Urothelium cell line (cell line): ENCODE measurements around the gene SLC9A4.
"Not testable (repeated sequence)": the region's sequence is repeated elsewhere in the genome, so short reads cannot be mapped to it uniquely, and the experiment has no call there.

Source experiments
- DNase-seq: peaks from one replicate; pipeline ENCODE4 v3.0.0; 2011; ENCODE audit warnings: low spot score, mixed read lengths
- FAIRE-seq: peaks from 2 replicates; lab custom pipeline; 2011; peaks lifted over from hg19 to GRCh38; lab: Jason Lieb, UNC

Gene SLC9A4

GRCh38 chr2:102538491-102538890, 65.5 kb downstream of the SLC9A4 start:
- FAIRE-seq = no peak

GRCh38 chr2:102540882-102541281, 67.9 kb downstream of the SLC9A4 start:
- FAIRE-seq (no peak), DNase-seq (no peak)

More at GRCh38 chr2:102538491-102538890, 65.5 kb downstream of the SLC9A4 start:
- DNase-seq = no peak

DNA sequence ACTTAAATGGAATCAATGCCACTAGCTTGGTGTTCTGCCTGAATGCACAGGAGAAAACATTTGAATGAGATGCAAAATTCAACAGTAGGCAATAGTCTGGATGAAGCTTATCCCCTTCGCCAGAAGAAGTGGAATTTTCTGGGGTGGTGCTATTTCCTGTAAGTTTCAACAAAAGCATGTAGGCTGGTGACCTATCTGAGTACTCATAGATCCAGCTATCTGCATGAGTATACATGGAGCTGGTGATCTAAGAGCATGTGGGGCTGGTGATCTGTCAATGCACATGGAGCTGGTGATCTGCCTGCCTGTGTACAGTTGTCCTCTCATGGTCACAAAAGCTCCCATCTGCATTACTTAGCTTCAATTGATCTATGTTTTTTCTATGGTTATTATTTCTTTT, 71.2 kb downstream of the SLC9A4 start:
- no peak for FAIRE-seq
- DNase-seq = no peak

DNA sequence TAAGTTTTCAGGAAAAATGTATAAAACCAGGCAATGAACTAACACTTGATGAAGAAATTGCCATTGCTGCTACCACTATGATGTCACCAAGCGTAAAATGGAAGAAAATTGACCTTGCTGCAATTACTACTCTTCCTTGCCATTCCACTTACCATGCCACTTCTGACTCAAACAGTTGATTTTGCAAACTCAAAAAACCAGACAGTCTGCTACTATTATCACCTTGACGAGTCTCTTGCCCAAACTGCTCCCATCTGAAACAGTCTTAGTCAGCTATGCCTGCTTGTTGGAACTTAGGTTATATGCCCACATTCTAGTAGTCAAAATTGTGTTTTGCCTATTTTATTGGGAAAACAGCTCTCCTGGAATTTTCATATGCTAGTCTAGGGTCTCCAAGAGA, 74.4 kb downstream of the SLC9A4 start:
- DNase-seq (no peak), FAIRE-seq (no peak)

DNA sequence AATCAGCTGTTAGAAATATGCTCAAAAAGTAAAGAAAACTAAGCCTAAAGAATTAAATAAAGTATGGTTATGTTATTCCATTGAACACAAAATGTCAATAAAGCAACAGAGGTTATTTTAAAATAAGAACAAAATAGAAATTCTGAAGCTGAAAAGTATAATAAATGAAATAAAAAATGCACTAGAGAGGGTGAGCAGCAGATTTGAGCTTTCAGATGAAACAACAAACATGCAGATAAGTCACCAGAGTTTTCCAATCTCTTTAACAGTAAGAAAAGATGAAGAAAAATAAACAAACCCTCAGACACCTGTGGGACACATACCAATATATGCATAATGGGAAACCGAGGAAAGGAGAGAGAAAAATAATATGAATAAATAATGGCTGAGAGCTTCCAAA, 76.0 kb downstream of the SLC9A4 start:
- DNase-seq (no peak), FAIRE-seq (no peak)

DNA sequence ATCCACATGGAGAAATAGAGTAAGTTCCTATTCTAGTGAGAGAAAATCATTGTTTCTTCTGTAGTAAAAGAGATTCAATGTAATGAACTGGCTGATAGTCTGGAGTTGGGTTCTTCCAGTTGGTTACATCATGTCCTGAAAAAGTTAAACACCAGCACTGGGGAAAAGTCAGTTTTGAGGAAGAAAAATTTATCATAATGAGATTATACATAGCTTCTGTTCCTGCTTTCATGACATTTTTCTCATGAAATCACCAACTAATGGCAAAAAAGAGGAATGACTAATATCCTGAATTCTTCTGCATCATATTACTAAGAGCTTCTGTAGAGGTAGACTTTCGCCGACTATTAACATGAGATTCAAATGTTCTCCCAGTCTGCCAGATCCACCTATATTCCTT, 77.1 kb downstream of the SLC9A4 start:
- DNase-seq (no peak), FAIRE-seq (no peak)

- DNase-seq (no peak), FAIRE-seq (no peak)
These were observed 78.5 kb downstream of the SLC9A4 start for GRCh38 chr2:102551329-102552096.

- FAIRE-seq = no peak
These were observed 80.6 kb downstream of the SLC9A4 start for GRCh38 chr2:102553601-102554000.

DNA sequence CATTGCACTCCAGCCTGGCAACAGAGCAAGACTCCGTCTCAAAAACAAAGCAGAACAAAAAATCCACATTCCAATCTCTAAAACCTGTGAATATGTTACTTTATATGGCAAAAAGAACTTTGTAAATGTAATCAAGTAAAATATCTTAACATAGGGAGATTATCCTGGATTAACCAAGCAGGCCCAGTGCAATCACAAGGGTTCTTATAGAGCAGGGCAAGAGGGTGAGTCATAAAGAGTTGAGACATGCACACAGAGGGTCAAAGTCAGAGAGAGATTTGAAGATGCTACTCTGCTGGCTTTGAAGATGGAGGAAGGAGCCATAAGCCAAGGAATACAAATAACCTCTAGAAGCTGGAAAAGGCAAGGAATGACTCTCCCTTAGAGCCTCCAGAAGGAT, 85.4 kb downstream of the SLC9A4 start:
- DNase-seq (no peak), FAIRE-seq (no peak)

More at GRCh38 chr2:102553601-102554000, 80.6 kb downstream of the SLC9A4 start:
- no peak for DNase-seq

- DNase-seq, FAIRE-seq: not testable (repeated sequence)
These were observed 89.5 kb downstream of the SLC9A4 start for GRCh38 chr2:102562542-102562941.

DNA sequence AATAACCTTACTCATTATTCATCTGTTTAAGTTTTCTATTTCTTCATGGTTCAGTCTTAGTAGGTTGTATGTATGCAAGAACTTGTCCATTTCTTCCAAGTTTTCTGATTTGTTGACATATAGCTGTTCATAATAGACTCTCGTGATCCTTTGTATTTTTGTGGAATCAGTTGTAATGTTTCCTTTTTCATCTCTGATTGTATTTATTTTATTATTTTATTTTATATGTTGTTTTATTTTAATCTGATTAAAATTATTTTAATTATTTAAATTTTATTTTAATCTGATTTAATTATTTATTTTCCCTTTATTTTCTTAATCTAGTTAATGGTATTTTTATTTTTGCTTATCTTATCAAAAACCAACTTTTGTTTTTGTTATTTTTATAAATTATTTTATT, 102.9 kb downstream of the SLC9A4 start:
- FAIRE-seq (no peak), DNase-seq (no peak)

- DNase-seq (no peak), FAIRE-seq (no peak)
These were observed 105.3 kb downstream of the SLC9A4 start for GRCh38 chr2:102578376-102578775.

DNA sequence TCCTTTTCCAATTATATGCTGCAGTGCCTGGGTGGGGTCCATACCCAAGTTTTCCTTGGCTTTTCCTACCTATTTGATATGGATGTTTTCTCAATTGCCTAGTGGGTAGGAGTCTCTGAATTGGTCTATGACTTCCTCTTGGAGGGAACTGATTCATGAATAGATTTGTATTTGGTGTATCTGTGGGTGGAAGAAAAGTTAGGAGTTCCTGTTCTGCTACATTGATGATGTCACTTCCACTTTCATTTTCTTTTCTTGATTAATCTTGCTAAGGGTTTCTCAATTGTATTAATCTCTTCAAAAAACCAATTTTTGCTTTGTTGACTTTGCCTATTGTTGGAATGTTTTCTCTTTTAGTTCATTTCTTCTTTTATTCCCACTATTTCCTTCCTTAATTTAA, 108.9 kb downstream of the SLC9A4 start:
- no peak for FAIRE-seq

DNA sequence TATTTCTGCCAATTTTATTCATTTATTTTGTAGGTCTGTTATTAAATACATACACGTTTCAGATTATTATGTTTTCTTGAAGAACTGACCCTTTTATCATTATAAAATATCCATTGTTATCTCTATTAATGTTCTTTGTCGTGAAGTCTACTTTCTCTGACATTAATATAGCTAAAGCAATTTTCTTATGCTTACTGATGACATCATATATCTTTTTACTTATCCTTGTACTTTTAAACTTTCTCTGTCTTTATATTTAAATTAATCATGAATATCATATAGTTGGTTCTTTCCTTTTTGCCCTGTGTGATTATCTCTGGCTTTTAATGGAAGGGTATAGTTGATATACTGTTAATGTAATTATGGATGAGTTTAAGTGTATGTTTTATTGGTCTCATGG, 109.8 kb downstream of the SLC9A4 start:
- no peak for FAIRE-seq

More for the DNA sequence above, 108.9 kb downstream of the SLC9A4 start:
- DNase-seq = no peak

More for the DNA sequence above, 109.8 kb downstream of the SLC9A4 start:
- DNase-seq = no peak
